B cell (primary cell): Measurements from ENCODE around the gene ASIC4. TPM values are rescaled to one million over a fixed set of nuclear protein-coding genes. Genes with fewer than 3 reads are reported as not detected.

Experiments
- ATAC-seq: fragments of 200-7000 bp; cut with Tn5 transposase; one replicate; pipeline ENCODE4 v1.10.0; 2021; ENCODE audit warnings: low read depth, mild to moderate bottlenecking, moderate number of reproducible peaks, moderate library complexity
- CTCF ChIA-PET: fragments of 350-600 bp; sonication (Branson Sonifier 250); formaldehyde crosslinking; loops from one replicate; lab custom pipeline; 2021; ENCODE audit warnings: antibody characterized with exemption, inconsistent platforms; lab: Charles Lee
- POLR2A ChIA-PET: fragments of 350-600 bp; sonication (Branson Sonifier 250); formaldehyde crosslinking; loops from one replicate; lab custom pipeline; 2021; ENCODE audit warnings: antibody characterized with exemption; lab: Charles Lee
- DNase-seq: peaks from one replicate; pipeline ENCODE4 v3.0.0; 2013
- H2AFZ ChIP-seq: 2 replicates; pipeline ENCODE4 v1.6.1; 2012; ENCODE audit warnings: mild to moderate bottlenecking, low read depth, low read length; ENCODE audit not compliant: insufficient read depth, poor library complexity, severe bottlenecking
- H3K27ac ChIP-seq, 2 donors: 1 replicate in 1 of 2; 2 replicates in 1 of 2; pipeline ENCODE4 v1.5.1; 2012 to 2013; ENCODE audit warnings: low read length in 2 of 2, mild to moderate bottlenecking in 2 of 2, moderate library complexity in 1 of 2
- H3K27me3 ChIP-seq, 4 experiments: fragments of 200-600 bp in 1 of 4; sonication (generic) in 1 of 4; replicated peaks in 1 of 4; 1 replicate in 2 of 4; 2 replicates in 2 of 4; pipeline versions ENCODE4 v1.6.1 to v1.7.0; 2013 to 2016; ENCODE audit warnings: low read length in 3 of 4, mild to moderate bottlenecking in 2 of 4, mixed read lengths in 1 of 4, moderate library complexity in 1 of 4; ENCODE audit not compliant: insufficient read depth in 4 of 4, control insufficient read depth in 3 of 4; ENCODE audit errors: control extremely low read depth in 1 of 4
- H3K36me3 ChIP-seq, 2 experiments: replicated peaks in 1 of 2; 1 replicate in 1 of 2; 2 replicates in 1 of 2; pipeline versions ENCODE4 v1.6.1 to v1.7.1; 2013; ENCODE audit warnings: low read length in 1 of 2; ENCODE audit not compliant: insufficient read depth in 2 of 2, control insufficient read depth in 1 of 2; ENCODE audit errors: control extremely low read depth in 1 of 2, extremely low read depth in 1 of 2
- H3K4me1 ChIP-seq, 2 donors: fragments of 200-600 bp in 1 of 2; sonication (generic) in 1 of 2; 1 replicate in 1 of 2; 2 replicates in 1 of 2; pipeline versions ENCODE4 v1.5.1 to v1.6.1; 2013 to 2017; ENCODE audit warnings: low read length in 2 of 2; ENCODE audit not compliant: control insufficient read depth in 2 of 2, insufficient read depth in 2 of 2
- H3K4me2 ChIP-seq: replicated peaks from 2 replicates; pipeline ENCODE3; 2012; ENCODE audit warnings: mild to moderate bottlenecking, low read depth, low read length; ENCODE audit not compliant: poor library complexity, severe bottlenecking
- H3K4me3 ChIP-seq, 5 experiments: fragments of 200-600 bp in 1 of 5; sonication (generic) in 1 of 5; 1 replicate in 3 of 5; 2 replicates in 2 of 5; pipeline versions ENCODE4 v1.5.1 to v1.7.0; 2011 to 2016; ENCODE audit warnings: low read length in 4 of 5, mild to moderate bottlenecking in 4 of 5, low read depth in 2 of 5, control low read depth in 1 of 5, moderate library complexity in 1 of 5; ENCODE audit not compliant: insufficient read depth in 1 of 5; ENCODE audit errors: control extremely low read depth in 1 of 5, extremely low read depth in 1 of 5
- H3K79me2 ChIP-seq: fragments of 200-600 bp; sonication (generic); one replicate; pipeline ENCODE4 v1.6.0; 2016; ENCODE audit warnings: low read length; ENCODE audit not compliant: control insufficient read depth, insufficient read depth
- H3K9ac ChIP-seq: fragments of 200-600 bp; sonication (generic); 2 replicates; pipeline ENCODE4 v1.6.1; 2017; ENCODE audit warnings: mild to moderate bottlenecking, low read length, moderate library complexity
- H3K9me3 ChIP-seq, 3 donors: one replicate each; pipeline versions ENCODE4 v1.6.1 to v1.7.1; 2013; ENCODE audit warnings: low read length in 2 of 3; ENCODE audit not compliant: control insufficient read depth in 2 of 3, insufficient read depth in 1 of 3; ENCODE audit errors: control extremely low read depth in 1 of 3
- H4K20me1 ChIP-seq: 2 replicates; pipeline ENCODE4 v1.6.0; 2012; ENCODE audit warnings: mild to moderate bottlenecking, low read length; ENCODE audit not compliant: insufficient read depth, control insufficient read depth, poor library complexity, severe bottlenecking
- H3K27ac Mint-ChIP-seq: one replicate; pipeline ENCODE4 v1.8.0; 2021; ENCODE audit warnings: mixed read lengths
- H3K27me3 Mint-ChIP-seq: one replicate; pipeline ENCODE4 v1.8.0; 2021; ENCODE audit warnings: mixed read lengths
- H3K4me1 Mint-ChIP-seq: one replicate; pipeline ENCODE4 v1.8.0; 2021; ENCODE audit warnings: mixed read lengths
- H3K4me3 Mint-ChIP-seq: one replicate; pipeline ENCODE4 v1.8.0; 2021; ENCODE audit warnings: mixed read lengths
- H3K9me3 Mint-ChIP-seq: one replicate; pipeline ENCODE4 v1.8.0; 2022; ENCODE audit warnings: mixed read lengths; ENCODE audit not compliant: insufficient read depth
- EZH2 ChIP-seq: IDR thresholded peaks from 2 replicates; pipeline ENCODE4 v1.6.1; 2012; ENCODE audit warnings: borderline replicate concordance, low read depth, mild to moderate bottlenecking, moderate library complexity, low read length; ENCODE audit not compliant: insufficient read depth, poor library complexity, severe bottlenecking
- WGBS: methylation state at CpG from one replicate; pipeline ENCODE4 v1.1.5; 2013; ENCODE audit warnings: missing lambda C conversion rate; ENCODE audit not compliant: insufficient coverage; 5-methylcytosine and 5-hydroxymethylcytosine counted together
- intact Hi-C: fragments of 100-400 bp; cut with micrococcal nuclease; formaldehyde crosslinking; loops from one replicate; pipeline ENCODE4 v1.10.0; 2022
- polyA plus RNA-seq: library from polyadenylated mRNA; depleted of rRNA; stranded (reverse); fragments of >200 nt; gene quantifications from 2 replicates; pipeline ENCODE4 v1.2.3, GENCODE V29; 2012
- total RNA-seq, 2 donors: library from RNA; stranded (reverse); fragments of 120-200 nt in 1 of 2; gene quantifications; 1 replicate in 1 of 2; 2 replicates in 1 of 2; pipeline versions ENCODE4 v1.2.3 to v1.2.4, GENCODE V29; 2013 to 2022
- TF ChIP-seq, protein P1 (sequence below): fragments of 200-600 bp; IDR thresholded peaks from one replicate; pipeline ENCODE4 v1.8.0; 2022; ENCODE audit warnings: antibody characterized with exemption, mild to moderate bottlenecking

Gene ASIC4
- total and polyA plus RNA-seq, 2 donors (not counting 1 experiment from before 2014, with no cell fraction given), result not detected

GRCh38 chr2:219533930-219534661, 19.8 kb downstream of the ASIC4 start:
- no peak overlapping the region for H3K9ac ChIP-seq
- no peak overlapping the region for H3K27ac Mint-ChIP-seq
- H3K4me1 ChIP-seq, result peaks cover 4 to 5% of the 10 kb centered on the region in 2 donors
- 100% methylated on average over 2 of the region's 6 CpGs for WGBS
- peaks cover 3% of the 10 kb centered on the region for H3K4me1 Mint-ChIP-seq
- no peaks in the 10 kb centered on the region for H3K9me3 Mint-ChIP-seq
- intact Hi-C loops, result no loop called here
- H3K36me3 ChIP-seq, result no peaks in the 10 kb centered on the region
- H3K27me3 Mint-ChIP-seq, result peaks cover 49% of the 10 kb centered on the region
- H3K27me3 ChIP-seq, result peaks cover 0 to 62% (median 14%) of the 10 kb centered on the region in 4 experiments
- H2AFZ ChIP-seq, result no peak overlapping the region
- H3K4me3 Mint-ChIP-seq, result no peak overlapping the region
- no peak for DNase-seq
- H3K27ac ChIP-seq, result no peak overlapping the region
- H3K4me3 ChIP-seq, result no peak overlapping the region
- no peak overlapping the region for H3K4me2 ChIP-seq
- ATAC-seq, result no peak
- ChIA-PET CTCF (interaction anchor here (1.0 to 8.8 kb wide), 2 partner anchors 8 to 74 kb away, joined by 3 to 146 read pairs; no protein-coding TSS in a partner anchor), POLR2A (no interaction called here)
- H3K79me2 ChIP-seq, result no peaks in the 10 kb centered on the region
- TF ChIP-seq EZH2, result no peak
- TF ChIP-seq, protein P1, sequence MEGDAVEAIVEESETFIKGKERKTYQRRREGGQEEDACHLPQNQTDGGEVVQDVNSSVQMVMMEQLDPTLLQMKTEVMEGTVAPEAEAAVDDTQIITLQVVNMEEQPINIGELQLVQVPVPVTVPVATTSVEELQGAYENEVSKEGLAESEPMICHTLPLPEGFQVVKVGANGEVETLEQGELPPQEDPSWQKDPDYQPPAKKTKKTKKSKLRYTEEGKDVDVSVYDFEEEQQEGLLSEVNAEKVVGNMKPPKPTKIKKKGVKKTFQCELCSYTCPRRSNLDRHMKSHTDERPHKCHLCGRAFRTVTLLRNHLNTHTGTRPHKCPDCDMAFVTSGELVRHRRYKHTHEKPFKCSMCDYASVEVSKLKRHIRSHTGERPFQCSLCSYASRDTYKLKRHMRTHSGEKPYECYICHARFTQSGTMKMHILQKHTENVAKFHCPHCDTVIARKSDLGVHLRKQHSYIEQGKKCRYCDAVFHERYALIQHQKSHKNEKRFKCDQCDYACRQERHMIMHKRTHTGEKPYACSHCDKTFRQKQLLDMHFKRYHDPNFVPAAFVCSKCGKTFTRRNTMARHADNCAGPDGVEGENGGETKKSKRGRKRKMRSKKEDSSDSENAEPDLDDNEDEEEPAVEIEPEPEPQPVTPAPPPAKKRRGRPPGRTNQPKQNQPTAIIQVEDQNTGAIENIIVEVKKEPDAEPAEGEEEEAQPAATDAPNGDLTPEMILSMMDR, result no peak
- H3K9me3 ChIP-seq, result no peaks in the 10 kb centered on the region
- no peaks in the 10 kb centered on the region for H4K20me1 ChIP-seq

- intact Hi-C loops, result no loop called here
- ChIA-PET CTCF (interaction anchor here (1.1 kb wide), 1 partner anchor 41 kb away, joined by 3 read pairs; no protein-coding TSS in a partner anchor), POLR2A (no interaction called here)
- Histone ChIP-seq H3K4me2 (no peak overlapping the region), H3K79me2 (no peaks in the 10 kb centered on the region), H3K27me3 (peaks cover 0 to 61% (median 6%) of the 10 kb centered on the region in 4 experiments), H3K9me3 (peaks cover 0 to 1% (median 0%) of the 10 kb centered on the region in 3 donors), H3K4me3 (no peak overlapping the region), H3K4me1 (peaks cover 3 to 4% of the 10 kb centered on the region in 2 donors), H3K9ac (no peak overlapping the region), H3K27ac (no peak overlapping the region), H3K36me3 (no peaks in the 10 kb centered on the region), H4K20me1 (no peaks in the 10 kb centered on the region), H2AFZ (no peak overlapping the region)
- no peak for DNase-seq
- TF ChIP-seq, protein P1, result no peak
- no peak for TF ChIP-seq EZH2
- H3K4me1 Mint-ChIP-seq, result peaks cover 4% of the 10 kb centered on the region
- H3K4me3 Mint-ChIP-seq, result no peak overlapping the region
- 88% methylated on average over 13 of the region's 16 CpGs for WGBS
- no peaks in the 10 kb centered on the region for H3K9me3 Mint-ChIP-seq
- no peak overlapping the region for H3K27ac Mint-ChIP-seq
- peaks cover 31% of the 10 kb centered on the region for H3K27me3 Mint-ChIP-seq
- no peak for ATAC-seq
Measured at GRCh38 chr2:219536425-219536824, 22.1 kb downstream of the ASIC4 start.
